Measurements from ENCODE around the gene RIIAD1. TPM values are rescaled to one million over a fixed set of nuclear protein-coding genes. Genes with fewer than 3 reads are reported as not detected.

The RIIAD1 gene
- total RNA-seq, 1 experiment from 2014 or later: not detected

- Histone ChIP-seq H3K9me3 (ENCODE audit: control insufficient read depth, insufficient read depth, low read depth, low read length) (no peaks in the 10 kb centered on the region), H3K36me3 (ENCODE audit: control insufficient read depth, insufficient read depth, low read length) (no peaks in the 10 kb centered on the region), H3K27me3 (ENCODE audit: control insufficient read depth, insufficient read depth, low read length) (no peaks in the 10 kb centered on the region), H3K4me1 (ENCODE audit: control insufficient read depth, insufficient read depth, low read length) (no peaks in the 10 kb centered on the region), H3K4me3 (ENCODE audit: low read depth in 2 of 2, low read length in 2 of 2) (no peak overlapping the region), H3K27ac (ENCODE audit: low read length) (no peak overlapping the region)
- ChIA-PET CTCF (interaction anchor here (0.5 kb wide), 1 partner anchor 178 kb away, joined by 3 read pairs; no protein-coding TSS in a partner anchor), POLR2A (no interaction called here)
- no TSS peak for BruUV-seq (replicated peaks)
- DNase-seq (ENCODE audit: low read depth, low spot score): no peak
- no peak for ATAC-seq
- in situ Hi-C loops (cut with HindIII; ENCODE audit: low pct_unique_long_range_greater_than_20kb, low sequenced_read_pairs): no loop called here
- intact Hi-C loops (cut with micrococcal nuclease; ENCODE audit: unreplicated experiment): no loop called here
- TF ChIP-seq POLR2AphosphoS5 (IDR thresholded peaks at IDR 0.05; ENCODE audit: low read depth, low read length): no peak
- TF ChIP-seq REST (IDR thresholded peaks at IDR 0.05; ENCODE audit: insufficient read depth in 1 of 2, low read depth in 2 of 2, low read length in 1 of 2): no peak
- TF ChIP-seq TCF7L2 (IDR thresholded peaks at IDR 0.05; ENCODE audit: low read depth, low read length): no peak
- no peak for TF ChIP-seq CTCF (IDR thresholded peaks at IDR 0.05)
- no peak for TF ChIP-seq SIN3A (IDR thresholded peaks at IDR 0.05; ENCODE audit: borderline replicate concordance, insufficient read depth, low read depth, low read length)
Measured at GRCh38 chr1:151710187-151710840, 11.0 kb upstream of the RIIAD1 start.

- in situ Hi-C loops (cut with HindIII; ENCODE audit: low pct_unique_long_range_greater_than_20kb, low sequenced_read_pairs): no loop called here
- POLR2A ChIA-PET: no interaction called here
Measured at GRCh38 chr1:151711044-151711800, 10.1 kb upstream of the RIIAD1 start.

More at GRCh38 chr1:151711044-151711800, 10.1 kb upstream of the RIIAD1 start:
- Histone ChIP-seq H3K27me3 (ENCODE audit: control insufficient read depth, insufficient read depth, low read length) (no peaks in the 10 kb centered on the region), H3K4me3 (ENCODE audit: low read depth in 2 of 2, low read length in 2 of 2) (no peak overlapping the region), H3K9me3 (ENCODE audit: control insufficient read depth, insufficient read depth, low read depth, low read length) (no peaks in the 10 kb centered on the region), H3K36me3 (ENCODE audit: control insufficient read depth, insufficient read depth, low read length) (no peaks in the 10 kb centered on the region), H3K4me1 (ENCODE audit: control insufficient read depth, insufficient read depth, low read length) (no peaks in the 10 kb centered on the region), H3K27ac (ENCODE audit: low read length) (no peak overlapping the region)
- CTCF ChIA-PET: interaction anchor here (0.6 kb wide), 1 partner anchor 125 kb away, joined by 4 read pairs; no protein-coding TSS in a partner anchor
- TF ChIP-seq CTCF (IDR thresholded peaks at IDR 0.05): no peak
- DNase-seq (ENCODE audit: low read depth, low spot score): no peak
- intact Hi-C loops (cut with micrococcal nuclease; ENCODE audit: unreplicated experiment): no loop called here
- BruUV-seq (replicated peaks): no TSS peak
- ATAC-seq: no peak

Measured in Panc1 (cell line).